ENCODE data around the gene COL24A1.
A peak's percentile ranks its signal among the peaks of the same experiment; 100 is the strongest.

Gene COL24A1

DNA sequence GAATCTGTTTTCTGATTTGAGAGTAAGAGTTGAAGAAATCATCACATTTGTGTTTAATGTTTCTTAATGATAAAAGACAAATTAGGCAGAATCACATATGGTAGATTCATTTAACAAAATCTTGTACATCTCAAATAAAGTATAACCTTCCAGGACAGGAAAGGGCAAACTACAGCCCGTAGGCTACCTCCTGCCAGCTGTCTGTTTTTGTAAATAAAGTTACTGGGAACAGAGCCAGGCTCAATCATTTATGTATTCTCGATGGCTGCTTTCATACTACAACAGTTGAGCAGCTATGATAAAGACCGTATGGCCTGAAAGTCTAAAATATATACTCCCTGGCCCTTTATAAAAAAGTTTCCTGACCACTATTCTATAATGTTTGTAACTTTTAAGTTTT, 204.1 kb downstream of the COL24A1 start:
- peak; percentile 54 for DNase-seq (ENCODE audit: low read depth)
- TF ChIP-seq, protein P1, sequence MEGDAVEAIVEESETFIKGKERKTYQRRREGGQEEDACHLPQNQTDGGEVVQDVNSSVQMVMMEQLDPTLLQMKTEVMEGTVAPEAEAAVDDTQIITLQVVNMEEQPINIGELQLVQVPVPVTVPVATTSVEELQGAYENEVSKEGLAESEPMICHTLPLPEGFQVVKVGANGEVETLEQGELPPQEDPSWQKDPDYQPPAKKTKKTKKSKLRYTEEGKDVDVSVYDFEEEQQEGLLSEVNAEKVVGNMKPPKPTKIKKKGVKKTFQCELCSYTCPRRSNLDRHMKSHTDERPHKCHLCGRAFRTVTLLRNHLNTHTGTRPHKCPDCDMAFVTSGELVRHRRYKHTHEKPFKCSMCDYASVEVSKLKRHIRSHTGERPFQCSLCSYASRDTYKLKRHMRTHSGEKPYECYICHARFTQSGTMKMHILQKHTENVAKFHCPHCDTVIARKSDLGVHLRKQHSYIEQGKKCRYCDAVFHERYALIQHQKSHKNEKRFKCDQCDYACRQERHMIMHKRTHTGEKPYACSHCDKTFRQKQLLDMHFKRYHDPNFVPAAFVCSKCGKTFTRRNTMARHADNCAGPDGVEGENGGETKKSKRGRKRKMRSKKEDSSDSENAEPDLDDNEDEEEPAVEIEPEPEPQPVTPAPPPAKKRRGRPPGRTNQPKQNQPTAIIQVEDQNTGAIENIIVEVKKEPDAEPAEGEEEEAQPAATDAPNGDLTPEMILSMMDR (IDR thresholded peaks at IDR 0.05; ENCODE audit: insufficient read depth, low read depth, low read length, missing control alignments): no peak

DNA sequence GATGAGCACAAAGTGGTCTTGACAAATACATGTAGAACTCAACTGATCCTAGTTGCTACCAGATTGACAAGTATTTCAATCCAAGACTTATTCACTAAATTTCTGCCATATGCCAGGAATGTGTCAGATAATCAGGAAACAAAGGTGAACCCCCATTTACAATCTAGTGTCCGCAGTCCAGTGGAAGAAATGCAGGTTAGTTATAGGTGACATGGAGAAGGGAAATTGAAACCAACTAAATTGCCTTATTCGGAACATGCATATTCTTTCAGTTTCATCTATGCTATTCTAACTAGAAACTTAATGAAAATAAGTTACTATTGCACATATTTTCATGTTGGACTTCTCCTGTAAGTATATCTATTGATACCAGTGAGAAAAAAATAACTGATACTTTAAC, 209.4 kb downstream of the COL24A1 start:
- no peak overlapping the region for H3K4me3 ChIP-seq (ENCODE audit: low read depth, low read length)
- TF ChIP-seq, protein P1 (IDR thresholded peaks at IDR 0.05; ENCODE audit: insufficient read depth, low read depth, low read length, missing control alignments): no peak
- no peak for DNase-seq (ENCODE audit: low read depth)

More for the DNA sequence above, 204.1 kb downstream of the COL24A1 start:
- no peak overlapping the region for H3K4me3 ChIP-seq (ENCODE audit: low read depth, low read length)

DNA sequence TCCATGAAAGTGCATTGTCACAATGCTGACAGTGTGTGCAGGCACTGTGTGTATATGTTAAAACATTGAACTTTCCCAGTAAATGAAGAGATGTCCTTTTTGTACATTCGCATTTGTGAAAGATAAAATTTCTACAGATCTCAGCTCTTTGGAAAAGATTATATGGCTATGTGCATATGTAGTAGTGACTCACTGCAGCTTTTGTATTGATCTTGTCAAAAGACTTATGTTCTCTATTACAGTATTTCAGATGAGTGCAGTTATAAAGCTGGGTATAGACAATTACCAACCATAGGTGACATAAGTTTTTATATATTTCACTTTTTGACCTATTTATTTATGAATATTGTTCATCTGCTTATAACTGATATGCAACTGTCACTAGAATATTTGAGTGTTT, 212.6 kb downstream of the COL24A1 start:
- no peak for DNase-seq (ENCODE audit: low read depth)

DNA sequence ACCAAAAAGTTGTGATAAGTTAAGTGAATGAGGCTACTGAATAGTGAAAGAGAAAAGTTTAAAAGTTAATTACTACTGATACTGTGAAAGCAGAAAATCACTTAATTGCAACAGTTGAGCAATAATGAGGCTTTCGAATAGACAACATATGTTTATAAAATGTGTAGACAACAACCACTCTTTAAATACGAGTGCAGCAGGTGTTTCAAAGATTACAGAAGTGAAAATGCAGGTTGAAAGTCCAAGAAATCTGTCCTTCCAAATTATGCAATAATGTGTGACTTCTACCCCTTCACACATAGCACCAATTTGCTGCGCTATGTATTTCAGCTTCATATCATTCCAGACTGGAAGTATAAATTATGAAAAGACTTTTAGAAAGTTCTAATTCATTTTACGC, 213.0 kb downstream of the COL24A1 start:
- TF ChIP-seq, protein P1 (IDR thresholded peaks at IDR 0.05; ENCODE audit: insufficient read depth, low read depth, low read length, missing control alignments): no peak
- no peak overlapping the region for H3K4me3 ChIP-seq (ENCODE audit: low read depth, low read length)
- peak; percentile 20 for DNase-seq (ENCODE audit: low read depth)

More for the DNA sequence above, 212.6 kb downstream of the COL24A1 start:
- TF ChIP-seq, protein P1 (IDR thresholded peaks at IDR 0.05; ENCODE audit: insufficient read depth, low read depth, low read length, missing control alignments): no peak
- no peak overlapping the region for H3K4me3 ChIP-seq (ENCODE audit: low read depth, low read length)

DNA sequence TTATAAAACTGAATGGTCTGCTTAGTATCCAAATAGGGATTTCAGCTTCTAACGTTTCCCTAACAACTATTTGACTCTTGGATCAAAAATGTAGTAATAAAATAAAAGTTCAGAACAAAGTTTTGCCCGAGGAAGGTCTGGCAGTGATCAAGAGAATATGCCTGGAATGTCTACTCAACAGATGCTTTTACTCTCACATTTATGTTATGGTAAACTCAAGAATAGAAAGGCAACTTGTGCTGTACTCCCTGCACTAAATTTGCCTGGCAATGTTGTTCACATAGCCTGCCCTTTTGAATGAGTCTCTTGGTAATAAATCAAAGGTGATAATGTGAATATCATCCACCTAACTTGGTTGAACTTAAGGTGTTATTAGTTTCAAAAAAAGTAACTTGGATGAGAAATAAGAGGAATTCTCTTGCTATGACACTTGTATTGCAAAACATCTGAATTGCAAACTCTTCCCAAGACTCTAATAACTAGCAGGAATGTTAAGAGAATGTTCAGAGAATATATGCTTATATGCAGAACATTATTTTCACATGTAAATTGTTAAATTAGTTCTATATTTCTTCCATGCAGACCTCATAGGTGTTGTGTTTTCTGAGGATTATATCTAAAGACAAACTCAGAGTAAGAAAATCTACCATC, 215.8 kb downstream of the COL24A1 start:
- DNase-seq (ENCODE audit: low read depth): no peak
- TF ChIP-seq, protein P1 (IDR thresholded peaks at IDR 0.05; ENCODE audit: insufficient read depth, low read depth, low read length, missing control alignments): no peak

DNA sequence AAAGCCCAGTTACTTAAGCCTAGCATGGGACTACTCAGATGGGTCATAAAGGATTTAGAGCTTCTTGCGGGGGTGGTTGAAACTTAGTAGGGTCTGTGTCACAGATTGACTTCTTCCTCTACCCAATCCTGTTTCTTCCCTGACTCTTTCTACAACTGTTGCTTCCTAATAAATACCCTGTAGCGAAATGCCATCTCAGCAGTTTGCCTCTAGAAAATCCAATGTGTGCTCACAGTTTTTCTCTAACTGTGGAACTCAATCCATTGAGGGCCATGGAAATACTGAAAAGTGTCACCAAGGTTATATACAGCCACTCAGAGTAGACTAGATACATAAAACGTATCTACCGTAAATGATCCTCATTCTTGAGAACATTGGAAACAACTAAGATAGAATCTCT, 217.7 kb downstream of the COL24A1 start:
- no peak overlapping the region for H3K4me3 ChIP-seq (ENCODE audit: low read depth, low read length)
- TF ChIP-seq, protein P1 (IDR thresholded peaks at IDR 0.05; ENCODE audit: insufficient read depth, low read depth, low read length, missing control alignments): no peak
- DNase-seq (ENCODE audit: low read depth): no peak

More for the DNA sequence above, 215.8 kb downstream of the COL24A1 start:
- H3K4me3 ChIP-seq (ENCODE audit: low read depth, low read length): no peak overlapping the region

DNA sequence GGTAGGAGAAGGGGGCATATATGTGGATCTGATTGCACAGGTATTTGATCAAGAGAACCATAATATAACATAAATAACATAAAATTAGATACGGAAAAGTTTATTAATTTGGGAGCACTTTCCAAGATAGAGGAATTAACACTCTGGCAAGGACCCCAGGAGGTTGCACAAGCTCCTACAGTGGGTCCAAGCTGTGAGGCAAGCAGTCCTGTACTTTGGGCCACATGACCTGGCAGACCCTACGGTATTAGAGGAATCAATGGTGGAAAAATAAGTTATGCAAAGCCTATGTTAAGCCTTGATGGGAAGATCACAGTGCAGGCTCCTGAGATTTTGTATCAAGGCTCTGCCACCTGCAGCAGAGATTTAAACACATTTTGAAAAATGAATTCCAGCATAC, 220.1 kb downstream of the COL24A1 start:
- H3K4me3 ChIP-seq (ENCODE audit: low read depth, low read length): no peak overlapping the region
- TF ChIP-seq, protein P1 (IDR thresholded peaks at IDR 0.05; ENCODE audit: insufficient read depth, low read depth, low read length, missing control alignments): no peak
- no peak for DNase-seq (ENCODE audit: low read depth)
